Ectodermal cell (in vitro differentiated cells): ENCODE measurements around the gene SLC9A1.

Experiments used
- H3K27ac ChIP-seq: 2 replicates; pipeline ENCODE4 v1.7.0; 2013; ENCODE audit warnings: mild to moderate bottlenecking, low read depth, low read length; ENCODE audit not compliant: insufficient read depth, poor library complexity, severe bottlenecking
- H3K27me3 ChIP-seq: 2 replicates; pipeline ENCODE4 v1.7.0; 2013; ENCODE audit warnings: mild to moderate bottlenecking, low read length; ENCODE audit not compliant: insufficient read depth, control insufficient read depth, poor library complexity, severe bottlenecking
- H3K36me3 ChIP-seq: one replicate; pipeline ENCODE4 v1.7.0; 2013; ENCODE audit warnings: low read length; ENCODE audit not compliant: control insufficient read depth, insufficient read depth
- H3K4me1 ChIP-seq: one replicate; pipeline ENCODE4 v1.7.0; 2013; ENCODE audit warnings: low read length; ENCODE audit not compliant: control insufficient read depth, insufficient read depth
- H3K4me3 ChIP-seq: 2 replicates; pipeline ENCODE4 v1.7.0; 2013; ENCODE audit warnings: low read depth, low read length, control low read depth; ENCODE audit not compliant: insufficient read depth
- H3K9me3 ChIP-seq: 2 replicates; pipeline ENCODE4 v1.7.0; 2013; ENCODE audit warnings: mild to moderate bottlenecking, low read length, moderate library complexity; ENCODE audit not compliant: control insufficient read depth
- WGBS, 2 experiments: methylation state at CpG; one replicate each; pipeline ENCODE4 v1.1.7; 2013; ENCODE audit warnings: missing lambda C conversion rate in 2 of 2; 5-methylcytosine and 5-hydroxymethylcytosine counted together

SLC9A1 gene

DNA sequence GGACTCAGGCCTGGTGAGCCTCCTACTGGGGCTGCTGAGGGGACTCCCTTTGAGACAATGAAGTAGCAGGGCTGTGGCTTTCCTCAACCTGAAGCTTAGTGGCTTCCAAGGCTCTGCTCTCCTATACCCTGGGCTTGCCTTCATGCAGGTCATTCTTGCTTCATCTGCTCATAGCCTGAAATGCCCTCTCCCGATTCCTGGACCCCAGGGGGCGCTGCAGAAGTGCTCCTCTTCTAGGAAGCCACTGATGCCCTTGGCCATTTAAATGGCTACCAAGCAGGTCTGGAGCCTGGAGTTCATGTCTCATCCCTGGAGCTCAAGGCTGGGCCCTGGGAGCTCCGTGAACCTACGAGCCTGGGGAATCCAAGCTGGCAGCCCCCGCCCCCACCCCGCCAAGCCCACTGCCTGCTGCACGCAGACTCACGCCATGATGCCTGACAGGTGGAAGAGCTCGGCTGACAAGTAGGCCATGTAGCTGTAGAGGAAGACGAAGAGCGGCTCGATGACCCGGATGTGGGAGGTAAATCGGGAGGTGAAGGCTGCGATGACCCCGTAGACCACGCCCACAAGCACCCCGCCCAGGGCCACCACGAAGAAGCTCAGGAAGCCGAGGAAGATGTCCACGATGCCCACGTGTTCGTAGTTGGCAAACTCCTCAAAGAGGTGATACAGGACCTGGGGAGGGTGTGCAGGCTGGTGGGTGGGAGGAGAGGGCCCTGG is 45.7 kb downstream of the SLC9A1 start:
- no peak overlapping the region for H3K4me3 ChIP-seq
- no peaks in the 10 kb centered on the region for H3K27me3 ChIP-seq
- WGBS, 2 experiments, result 94 to 95% methylated on average over 23 of the region's 23 CpGs
- H3K9me3 ChIP-seq, result no peaks in the 10 kb centered on the region
- H3K27ac ChIP-seq, result no peak overlapping the region
- H3K4me1 ChIP-seq, result no peaks in the 10 kb centered on the region
- peaks cover 2% of the 10 kb centered on the region for H3K36me3 ChIP-seq

DNA sequence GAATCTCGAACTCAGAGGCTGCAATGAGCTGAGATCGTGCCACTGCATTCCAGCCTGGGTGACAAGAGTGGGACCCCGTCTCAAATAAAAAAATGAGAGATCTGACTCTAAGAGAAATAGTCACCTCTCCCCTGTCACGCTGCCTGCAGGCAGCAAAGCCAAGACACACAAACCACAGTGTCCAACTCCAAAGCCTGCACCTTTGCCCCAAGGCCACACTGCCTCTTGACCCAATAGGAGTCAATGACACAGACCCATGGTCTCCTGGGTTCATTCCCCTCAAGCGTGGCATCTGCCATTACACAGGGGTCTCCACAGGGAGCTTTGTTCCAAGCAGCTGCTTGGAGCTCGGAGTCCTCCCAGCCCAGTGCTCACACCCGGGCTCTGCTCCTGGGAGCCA is 46.3 kb downstream of the SLC9A1 start:
- H3K9me3 ChIP-seq, result no peaks in the 10 kb centered on the region
- no peak overlapping the region for H3K4me3 ChIP-seq
- peaks cover 2% of the 10 kb centered on the region for H3K36me3 ChIP-seq
- 89 to 94% methylated on average over 7 of the region's 7 CpGs for WGBS, 2 experiments
- no peaks in the 10 kb centered on the region for H3K27me3 ChIP-seq
- no peak overlapping the region for H3K27ac ChIP-seq
- no peaks in the 10 kb centered on the region for H3K4me1 ChIP-seq

DNA sequence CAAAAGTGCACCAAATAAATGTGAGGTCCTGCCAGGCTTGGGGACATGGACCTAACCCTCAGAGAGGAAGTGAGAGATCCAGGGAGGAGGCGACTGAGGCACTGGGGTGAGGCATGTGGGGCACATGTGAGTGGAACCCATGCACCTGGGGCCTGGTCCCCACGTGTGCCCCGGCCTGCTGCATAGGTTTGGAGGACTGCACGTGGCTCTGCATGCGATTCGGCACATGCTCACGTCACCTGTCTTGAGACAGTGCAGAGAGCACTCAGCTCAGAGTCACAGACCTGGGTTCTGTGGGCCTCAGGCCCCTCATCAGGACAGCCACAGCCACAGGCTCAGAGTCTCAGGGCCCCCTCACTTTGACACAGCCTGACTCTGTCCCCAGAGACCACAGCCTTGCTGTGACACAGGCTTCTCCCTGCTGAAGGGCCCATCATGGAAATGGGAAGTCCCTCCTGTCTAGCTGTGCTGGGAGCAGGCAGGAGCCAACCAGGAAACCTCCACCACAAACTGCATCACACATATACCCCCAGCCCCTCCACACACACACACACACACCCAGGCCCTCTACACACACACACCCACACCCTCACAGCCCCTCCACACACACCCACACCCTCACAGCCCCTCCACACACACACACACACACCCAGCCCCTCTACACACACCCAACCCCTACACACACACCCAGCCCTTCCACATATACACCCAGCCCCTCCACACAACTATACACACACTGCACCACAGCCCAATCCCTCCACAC is 48.2 kb downstream of the SLC9A1 start:
- Histone ChIP-seq H3K9me3 (no peaks in the 10 kb centered on the region), H3K4me1 (no peaks in the 10 kb centered on the region), H3K4me3 (no peak overlapping the region), H3K36me3 (peaks cover 2% of the 10 kb centered on the region), H3K27me3 (no peaks in the 10 kb centered on the region), H3K27ac (no peak overlapping the region)
- WGBS, 2 experiments, result 89 to 94% methylated on average over 7 of the region's 7 CpGs

DNA sequence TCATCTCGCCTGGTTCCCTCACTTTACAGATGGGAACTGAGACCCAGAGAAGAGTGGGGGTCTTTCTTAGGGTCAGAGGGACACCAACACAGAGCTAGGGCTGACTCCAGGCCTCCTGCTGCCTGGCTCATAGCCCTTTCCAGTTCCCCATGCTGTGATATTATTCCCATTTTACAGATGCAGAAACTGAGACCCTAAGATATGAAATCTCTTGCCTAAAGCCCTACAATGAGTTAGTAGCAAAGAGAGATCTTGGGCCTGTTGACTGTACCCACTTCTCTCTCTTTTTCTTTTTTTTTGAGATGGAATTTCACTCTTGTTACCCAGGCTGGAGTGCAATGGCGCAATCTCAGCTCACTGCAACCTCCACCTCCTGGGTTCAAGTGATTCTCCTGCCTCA is 49.9 kb downstream of the SLC9A1 start:
- H3K4me3 ChIP-seq, result no peak overlapping the region
- H3K9me3 ChIP-seq, result no peaks in the 10 kb centered on the region
- peaks cover 2% of the 10 kb centered on the region for H3K36me3 ChIP-seq
- no peak overlapping the region for H3K27ac ChIP-seq
- H3K4me1 ChIP-seq, result peaks cover 5% of the 10 kb centered on the region
- no peaks in the 10 kb centered on the region for H3K27me3 ChIP-seq
- 92 to 98% methylated on average over 2 of the region's 2 CpGs for WGBS, 2 experiments

DNA sequence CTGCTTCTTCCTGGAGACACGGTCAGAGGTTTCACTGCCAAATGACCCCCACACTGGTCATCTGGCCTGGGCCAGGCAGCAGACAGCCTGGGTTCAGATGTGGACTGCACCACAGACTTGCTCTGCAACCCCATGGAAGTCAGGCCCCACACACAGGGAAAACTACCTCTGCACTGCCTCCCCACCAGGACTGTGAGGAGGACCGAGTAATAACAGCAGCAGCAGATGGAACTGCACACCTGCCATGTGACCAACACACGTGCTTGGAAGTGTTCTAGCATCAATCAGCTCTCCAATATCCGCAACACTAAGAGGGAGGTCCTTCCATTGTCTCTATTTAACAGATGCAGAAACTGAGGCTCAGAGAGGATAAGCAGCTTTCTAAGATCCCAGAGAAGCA is 51.4 kb downstream of the SLC9A1 start:
- no peak overlapping the region for H3K4me3 ChIP-seq
- H3K27me3 ChIP-seq, result no peaks in the 10 kb centered on the region
- H3K9me3 ChIP-seq, result no peaks in the 10 kb centered on the region
- peaks cover 2% of the 10 kb centered on the region for H3K36me3 ChIP-seq
- peaks cover 20% of the 10 kb centered on the region for H3K4me1 ChIP-seq
- WGBS, 2 experiments, result 90 to 92% methylated on average over 4 of the region's 4 CpGs
- H3K27ac ChIP-seq, result no peak overlapping the region

DNA sequence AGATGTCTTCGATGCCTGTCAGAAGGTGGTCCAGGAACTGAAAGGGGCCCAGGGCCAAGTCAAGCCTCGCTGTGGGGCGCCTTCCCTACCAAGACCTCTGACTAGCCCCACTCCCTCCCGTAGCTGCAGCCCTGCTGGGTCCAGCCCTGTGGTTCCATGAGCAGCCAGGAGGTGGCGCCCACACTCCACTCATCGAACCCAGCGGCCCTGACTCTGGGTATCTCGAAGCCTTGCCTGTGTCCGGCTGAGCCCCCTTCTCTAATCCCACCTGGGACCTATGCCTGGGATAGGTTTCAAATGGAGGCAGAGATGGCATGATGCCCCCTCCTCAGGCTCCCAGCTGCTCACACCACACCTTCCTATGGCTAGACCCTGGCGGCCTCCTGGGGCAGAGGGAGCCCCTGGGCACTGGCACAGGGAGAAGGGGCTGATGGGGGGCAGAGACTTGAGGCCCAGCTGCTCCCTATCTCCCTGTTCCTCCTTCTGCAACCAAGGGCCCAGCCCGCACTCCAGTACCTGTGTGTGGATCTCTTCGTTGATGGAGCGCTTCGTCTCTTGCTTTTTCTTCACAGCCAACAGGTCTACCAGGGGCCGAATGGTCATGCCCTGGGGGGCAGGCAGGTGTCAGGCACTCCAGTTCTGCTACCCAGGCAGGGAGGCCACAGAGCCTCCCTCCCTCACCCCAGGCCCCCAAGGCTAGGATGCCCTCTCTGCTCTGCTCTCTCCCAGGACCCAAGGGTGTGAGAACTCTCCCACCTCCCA is 52.0 kb downstream of the SLC9A1 start:
- Histone ChIP-seq H3K27me3 (no peaks in the 10 kb centered on the region), H3K4me1 (peaks cover 24% of the 10 kb centered on the region), H3K27ac (no peak overlapping the region), H3K4me3 (no peak overlapping the region), H3K36me3 (peaks cover 2% of the 10 kb centered on the region), H3K9me3 (no peaks in the 10 kb centered on the region)
- WGBS, 2 experiments, result 50% methylated on average over 15 of the region's 15 CpGs

DNA sequence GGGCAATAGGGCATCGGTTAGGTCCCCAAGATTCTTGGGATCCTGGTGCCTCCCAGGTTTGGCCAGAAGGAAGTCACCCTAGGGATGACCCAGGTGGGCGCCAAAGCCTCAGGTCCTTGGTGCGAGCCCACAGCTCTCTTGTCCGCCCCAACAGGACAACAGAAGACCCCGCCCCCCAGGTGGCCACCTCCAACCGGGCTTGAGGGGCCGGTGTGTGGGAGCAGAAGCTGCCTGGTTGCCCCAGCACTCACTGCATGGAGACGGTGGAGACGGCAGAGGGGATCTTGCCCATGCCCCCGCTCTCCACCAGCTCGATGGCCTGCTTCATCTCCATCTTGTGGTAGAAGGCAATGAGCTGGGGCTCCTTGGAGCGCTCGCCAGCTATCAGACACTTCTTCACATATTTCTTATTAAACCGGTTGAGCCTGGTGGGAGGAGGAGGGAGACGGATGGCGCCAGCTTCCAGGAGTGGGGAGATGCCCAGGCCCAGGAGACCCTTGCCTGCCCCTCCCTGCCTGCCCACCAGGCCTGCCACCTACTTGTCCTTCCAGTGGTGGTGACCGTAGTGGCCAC is 52.7 kb downstream of the SLC9A1 start:
- Histone ChIP-seq H3K27me3 (no peaks in the 10 kb centered on the region), H3K27ac (no peak overlapping the region), H3K4me1 (peaks cover 24% of the 10 kb centered on the region), H3K4me3 (no peak overlapping the region), H3K36me3 (peaks cover 2% of the 10 kb centered on the region), H3K9me3 (no peaks in the 10 kb centered on the region)
- WGBS, 2 experiments, result 86 to 87% methylated on average over 17 of the region's 17 CpGs

DNA sequence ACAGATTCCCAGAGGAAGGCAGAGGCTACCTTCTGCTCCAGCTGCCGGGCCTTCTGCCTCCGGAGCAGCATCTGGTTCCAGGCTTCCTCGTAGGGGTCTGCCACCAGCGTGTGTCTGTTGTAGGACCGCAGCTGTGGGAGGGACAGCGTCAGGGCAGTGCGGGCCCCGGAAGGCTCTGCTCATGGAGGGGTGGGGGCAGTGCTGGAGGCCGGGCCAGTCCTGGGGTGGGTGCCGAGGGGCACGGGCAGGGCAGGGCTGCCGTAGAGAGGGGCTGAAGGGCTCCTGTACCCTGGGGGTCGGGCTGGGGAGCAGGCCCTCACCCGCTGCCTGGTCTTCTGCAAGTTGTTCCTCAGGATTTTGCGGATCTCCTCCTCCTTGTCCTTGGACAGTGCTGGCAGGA is 53.2 kb downstream of the SLC9A1 start:
- no peak overlapping the region for H3K27ac ChIP-seq
- H3K36me3 ChIP-seq, result peaks cover under 1% of the 10 kb centered on the region
- no peaks in the 10 kb centered on the region for H3K27me3 ChIP-seq
- peaks cover 24% of the 10 kb centered on the region for H3K4me1 ChIP-seq
- 93 to 97% methylated on average over 15 of the region's 15 CpGs for WGBS, 2 experiments
- H3K9me3 ChIP-seq, result no peaks in the 10 kb centered on the region
- no peak overlapping the region for H3K4me3 ChIP-seq

DNA sequence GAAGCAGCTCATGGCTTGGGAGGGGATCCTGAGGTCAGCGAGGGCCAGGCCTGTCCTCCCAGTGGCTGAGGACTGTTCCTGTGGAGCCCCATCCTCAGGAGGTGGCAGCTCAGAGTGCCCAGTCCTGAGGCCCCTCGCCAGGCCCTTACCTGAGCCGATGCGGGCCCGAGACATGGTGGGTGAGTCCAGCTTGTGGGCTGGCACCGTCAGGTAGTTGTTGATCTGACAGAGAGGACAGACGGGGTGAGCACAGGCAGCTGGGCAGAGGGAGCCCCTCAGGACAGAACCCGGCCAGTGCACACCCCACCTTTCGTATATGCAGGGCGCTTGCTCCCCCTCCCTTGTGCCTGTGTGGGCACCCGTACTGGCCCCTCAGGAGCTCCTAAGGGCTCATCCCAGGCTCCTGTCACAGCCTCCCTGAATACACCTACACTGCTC is 53.9 kb downstream of the SLC9A1 start:
- no peak overlapping the region for H3K4me3 ChIP-seq
- no peaks in the 10 kb centered on the region for H3K9me3 ChIP-seq
- H3K27ac ChIP-seq, result no peak overlapping the region
- peaks cover 24% of the 10 kb centered on the region for H3K4me1 ChIP-seq
- no peaks in the 10 kb centered on the region for H3K36me3 ChIP-seq
- WGBS, 2 experiments, result 95 to 96% methylated on average over 11 of the region's 11 CpGs
- H3K27me3 ChIP-seq, result no peaks in the 10 kb centered on the region
